ENCODE measurements around the gene SLC12A1. TPM values are rescaled to one million over a fixed set of nuclear protein-coding genes. Genes with fewer than 3 reads are reported as not detected.

The SLC12A1 gene
- total RNA-seq, 2 donors from 2014 or later = not detected

GRCh38 chr15:48239334-48239733, 33.2 kb downstream of the SLC12A1 start:
- no peak for DNase-seq
- H3K9ac ChIP-seq (ENCODE audit: low read depth in 2 of 2, low read length in 2 of 2) = no peak overlapping the region
- no peak overlapping the region for H3K4me3 ChIP-seq
- H3K27ac ChIP-seq = no peak overlapping the region
- no peaks in the 10 kb centered on the region for H3K9me3 ChIP-seq
- H3K27me3 ChIP-seq = no peaks in the 10 kb centered on the region
- no peaks in the 10 kb centered on the region for H3K36me3 ChIP-seq
- intact Hi-C loops (cut with DNase I) = no loop called here
- no peaks in the 10 kb centered on the region for H3K4me1 ChIP-seq
- TF ChIP-seq, protein P1, sequence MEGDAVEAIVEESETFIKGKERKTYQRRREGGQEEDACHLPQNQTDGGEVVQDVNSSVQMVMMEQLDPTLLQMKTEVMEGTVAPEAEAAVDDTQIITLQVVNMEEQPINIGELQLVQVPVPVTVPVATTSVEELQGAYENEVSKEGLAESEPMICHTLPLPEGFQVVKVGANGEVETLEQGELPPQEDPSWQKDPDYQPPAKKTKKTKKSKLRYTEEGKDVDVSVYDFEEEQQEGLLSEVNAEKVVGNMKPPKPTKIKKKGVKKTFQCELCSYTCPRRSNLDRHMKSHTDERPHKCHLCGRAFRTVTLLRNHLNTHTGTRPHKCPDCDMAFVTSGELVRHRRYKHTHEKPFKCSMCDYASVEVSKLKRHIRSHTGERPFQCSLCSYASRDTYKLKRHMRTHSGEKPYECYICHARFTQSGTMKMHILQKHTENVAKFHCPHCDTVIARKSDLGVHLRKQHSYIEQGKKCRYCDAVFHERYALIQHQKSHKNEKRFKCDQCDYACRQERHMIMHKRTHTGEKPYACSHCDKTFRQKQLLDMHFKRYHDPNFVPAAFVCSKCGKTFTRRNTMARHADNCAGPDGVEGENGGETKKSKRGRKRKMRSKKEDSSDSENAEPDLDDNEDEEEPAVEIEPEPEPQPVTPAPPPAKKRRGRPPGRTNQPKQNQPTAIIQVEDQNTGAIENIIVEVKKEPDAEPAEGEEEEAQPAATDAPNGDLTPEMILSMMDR (IDR thresholded peaks at IDR 0.05) = no peak

GRCh38 chr15:48242015-48242414, 35.9 kb downstream of the SLC12A1 start:
- H3K9me3 ChIP-seq = no peaks in the 10 kb centered on the region
- no peaks in the 10 kb centered on the region for H3K36me3 ChIP-seq
- intact Hi-C loops (cut with DNase I) = no loop called here
- no peak for DNase-seq
- H3K4me3 ChIP-seq = no peak overlapping the region
- TF ChIP-seq, protein P1 (IDR thresholded peaks at IDR 0.05) = no peak
- H3K4me1 ChIP-seq = no peaks in the 10 kb centered on the region
- H3K27ac ChIP-seq = no peak overlapping the region
- H3K9ac ChIP-seq (ENCODE audit: low read depth in 2 of 2, low read length in 2 of 2) = no peak overlapping the region
- no peaks in the 10 kb centered on the region for H3K27me3 ChIP-seq

DNA sequence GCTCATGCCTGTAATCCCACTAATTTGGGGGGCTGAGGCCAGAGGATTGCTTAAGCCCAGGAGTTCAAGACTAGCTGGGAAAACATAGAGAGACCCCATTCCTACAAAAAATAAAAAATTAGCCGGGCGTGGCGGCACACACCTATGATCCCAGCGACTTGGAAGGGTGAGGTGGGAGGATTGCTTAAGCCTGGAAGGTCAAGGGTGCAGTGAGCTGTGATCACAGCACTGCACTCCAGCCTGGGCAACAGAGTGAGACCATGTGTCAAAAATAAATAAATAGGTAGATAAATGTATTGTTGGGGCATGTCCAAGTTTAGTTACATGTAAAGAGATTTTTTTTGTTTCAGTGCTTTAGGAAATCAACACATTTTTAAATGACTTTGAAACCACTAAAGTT, 36.4 kb downstream of the SLC12A1 start:
- Histone ChIP-seq H3K4me3 (no peak overlapping the region), H3K27me3 (no peaks in the 10 kb centered on the region), H3K36me3 (no peaks in the 10 kb centered on the region), H3K27ac (no peak overlapping the region), H3K4me1 (no peaks in the 10 kb centered on the region), H3K9ac (ENCODE audit: low read depth in 2 of 2, low read length in 2 of 2) (no peak overlapping the region), H3K9me3 (no peaks in the 10 kb centered on the region)
- DNase-seq = no peak
- TF ChIP-seq, protein P1 (IDR thresholded peaks at IDR 0.05) = no peak
- intact Hi-C loops (cut with DNase I) = no loop called here

DNA sequence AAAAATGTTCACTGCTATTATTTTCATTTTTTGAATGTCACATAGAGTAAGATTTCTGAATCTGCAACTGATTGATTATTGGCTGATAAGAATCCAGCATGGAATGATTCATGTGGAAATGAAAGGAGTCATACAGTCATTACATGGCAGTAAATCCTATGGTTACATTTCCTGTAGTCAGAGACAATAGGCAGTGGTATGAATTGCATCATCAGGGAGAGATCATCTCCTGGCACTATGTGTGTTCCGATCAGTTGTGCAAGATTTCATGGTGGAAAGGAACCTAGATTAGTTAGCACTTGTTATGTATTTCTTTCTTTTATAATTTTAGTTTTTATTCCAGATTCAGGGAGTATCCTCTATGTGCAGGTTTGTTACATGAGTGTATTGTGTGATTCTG, 38.8 kb downstream of the SLC12A1 start:
- H3K27ac ChIP-seq = no peak overlapping the region
- DNase-seq = no peak
- H3K9ac ChIP-seq (ENCODE audit: low read depth in 2 of 2, low read length in 2 of 2) = no peak overlapping the region
- TF ChIP-seq, protein P1 (IDR thresholded peaks at IDR 0.05) = no peak
- intact Hi-C loops (cut with DNase I) = no loop called here
- no peak overlapping the region for H3K4me3 ChIP-seq
- H3K9me3 ChIP-seq = no peaks in the 10 kb centered on the region
- no peaks in the 10 kb centered on the region for H3K27me3 ChIP-seq
- H3K4me1 ChIP-seq = no peaks in the 10 kb centered on the region
- H3K36me3 ChIP-seq = no peaks in the 10 kb centered on the region

DNA sequence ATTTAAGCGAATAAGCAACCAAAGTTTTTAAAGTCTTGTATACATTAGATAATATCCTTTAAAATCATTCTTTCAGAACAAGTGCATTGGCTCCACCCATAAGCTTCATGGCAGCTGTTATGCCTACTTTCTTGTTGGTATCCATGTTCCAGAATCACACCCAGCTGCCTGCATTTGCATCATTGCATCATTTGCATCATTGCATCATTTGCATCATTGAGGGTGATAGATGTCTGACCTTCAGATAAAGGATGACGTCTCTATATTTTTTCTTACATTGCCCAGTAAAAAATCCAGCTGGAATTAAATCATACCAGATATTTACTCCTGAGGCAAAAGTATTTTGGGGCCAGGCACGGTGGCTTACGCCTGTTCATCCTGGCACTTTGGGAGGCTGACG, 42.3 kb downstream of the SLC12A1 start:
- H3K4me1 ChIP-seq = no peaks in the 10 kb centered on the region
- TF ChIP-seq, protein P1 (IDR thresholded peaks at IDR 0.05) = no peak
- intact Hi-C loops (cut with DNase I) = no loop called here
- no peak for DNase-seq
- H3K9me3 ChIP-seq = no peaks in the 10 kb centered on the region
- H3K4me3 ChIP-seq = no peak overlapping the region
- H3K9ac ChIP-seq (ENCODE audit: low read depth in 2 of 2, low read length in 2 of 2) = no peak overlapping the region
- H3K27me3 ChIP-seq = no peaks in the 10 kb centered on the region
- no peaks in the 10 kb centered on the region for H3K36me3 ChIP-seq
- no peak overlapping the region for H3K27ac ChIP-seq

Measured in colonic mucosa (tissue), 4 donors.